ENCODE measurements around the gene LARGE2.

Gene LARGE2

DNA sequence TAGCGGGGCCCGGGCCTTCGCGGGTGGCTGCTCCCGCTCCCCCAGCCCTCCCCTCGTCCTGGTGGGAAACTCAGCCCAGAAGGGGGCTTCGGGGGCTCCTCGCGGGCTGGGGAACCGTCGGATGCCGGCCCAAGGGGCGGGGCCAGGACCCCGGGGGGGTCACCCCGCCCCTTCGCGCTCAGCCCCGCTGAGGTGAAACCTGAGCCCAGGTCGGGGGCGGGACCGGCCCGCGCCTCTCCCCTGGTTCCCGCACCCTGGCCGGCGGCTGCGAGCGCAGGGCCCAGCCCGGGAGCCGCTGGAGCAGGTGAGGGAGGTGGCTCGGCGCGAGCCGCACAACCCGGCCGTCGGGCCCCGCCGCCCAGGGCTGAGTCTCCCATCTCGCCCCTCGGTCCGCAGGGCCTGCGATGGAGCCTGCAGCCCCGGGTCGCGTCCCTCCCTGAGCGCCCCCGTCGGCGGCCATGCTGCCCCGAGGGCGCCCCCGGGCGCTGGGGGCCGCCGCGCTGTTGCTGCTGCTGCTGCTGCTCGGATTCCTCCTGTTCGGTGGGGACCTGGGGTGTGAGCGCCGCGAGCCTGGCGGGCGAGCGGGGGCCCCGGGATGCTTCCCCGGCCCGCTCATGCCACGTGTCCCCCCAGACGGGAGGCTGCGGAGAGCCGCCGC lies at the start of gene LARGE2:
TSS of gene LARGE2 (plus strand) at position 232 of the 658 bp plus-strand sequence. CDS start at position 459, 227 bp downstream.
- Histone ChIP-seq H3K4me3 (ENCODE audit: low read depth in 1 of 2, low read length in 2 of 2) (peak within 1 kb of the TSS; percentile 35 to 45), H3K27ac (ENCODE audit: low read depth, low read length) (peak within 1 kb of the TSS; percentile 22), H3K36me3 (ENCODE audit: control insufficient read depth in 1 of 2, insufficient read depth in 2 of 2, low read length in 2 of 2) (no peaks in the 10 kb centered on the region), H3K4me1 (ENCODE audit: control insufficient read depth in 1 of 2, insufficient read depth in 2 of 2, low read length in 2 of 2) (peaks cover 5 to 10% of the 10 kb centered on the region in 2 donors), H3K9me3 (ENCODE audit: control insufficient read depth in 1 of 2, low read length in 2 of 2) (no peaks in the 10 kb centered on the region), H3K27me3 (ENCODE audit: control insufficient read depth in 1 of 2, insufficient read depth in 2 of 2, low read length in 2 of 2) (peaks cover 7 to 10% of the 10 kb centered on the region in 2 donors), H3K9ac (ENCODE audit: low read depth in 1 of 2, low read length in 2 of 2) (no peak within 1 kb of the TSS)

DNA sequence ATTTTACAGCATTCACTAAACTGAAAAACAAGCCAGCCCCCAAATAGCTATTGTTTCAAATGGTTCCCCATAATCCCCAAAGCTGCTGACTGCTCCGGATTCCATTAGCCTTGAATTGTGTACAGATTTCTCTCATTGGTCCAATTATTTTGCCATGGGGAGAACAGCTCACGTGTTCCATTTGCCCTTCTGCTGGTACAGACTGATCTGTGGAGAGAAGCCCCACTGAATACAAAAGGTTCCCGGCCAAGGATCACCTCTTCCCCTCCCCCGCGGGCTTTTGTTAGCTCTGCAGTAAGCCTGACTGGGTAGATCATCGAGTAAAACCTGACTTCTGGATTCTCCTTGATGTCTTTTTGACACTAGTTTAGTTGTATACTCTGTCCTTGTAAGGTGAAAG lies 46.1 kb upstream of the LARGE2 start:
- no peaks in the 10 kb centered on the region for H3K4me1 ChIP-seq (ENCODE audit: control insufficient read depth in 1 of 2, insufficient read depth in 2 of 2, low read length in 2 of 2)
- H3K9me3 ChIP-seq (ENCODE audit: control insufficient read depth in 1 of 2, low read length in 2 of 2) = no peaks in the 10 kb centered on the region
- no peak overlapping the region for H3K4me3 ChIP-seq (ENCODE audit: low read depth in 1 of 2, low read length in 2 of 2)
- H3K9ac ChIP-seq (ENCODE audit: low read depth in 1 of 2, low read length in 2 of 2) = no peak overlapping the region
- no peaks in the 10 kb centered on the region for H3K27me3 ChIP-seq (ENCODE audit: control insufficient read depth in 1 of 2, insufficient read depth in 2 of 2, low read length in 2 of 2)
- no peak overlapping the region for H3K27ac ChIP-seq (ENCODE audit: low read depth, low read length)
- peaks cover 49 to 74% of the 10 kb centered on the region in 2 donors for H3K36me3 ChIP-seq (ENCODE audit: control insufficient read depth in 1 of 2, insufficient read depth in 2 of 2, low read length in 2 of 2)

DNA sequence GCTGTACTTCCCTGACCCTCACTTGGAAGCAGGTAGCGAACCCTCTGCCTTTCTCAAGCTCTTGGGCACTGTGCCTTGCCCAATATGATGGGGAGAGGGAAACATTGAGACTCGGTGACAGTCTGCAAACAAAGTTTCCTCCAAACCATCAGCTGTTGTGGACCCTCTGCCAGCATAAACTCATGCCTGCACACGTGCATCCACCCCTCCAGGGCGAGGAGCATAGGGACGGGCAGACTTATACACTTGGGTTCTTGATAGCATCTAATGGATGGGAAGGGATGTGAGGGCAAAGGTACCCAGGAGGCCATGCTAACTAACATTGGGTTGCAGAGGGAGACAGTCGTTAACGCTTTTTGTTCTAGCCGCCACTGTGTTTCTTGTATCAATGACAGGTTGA lies 45.2 kb upstream of the LARGE2 start:
- H3K9ac ChIP-seq (ENCODE audit: low read depth in 1 of 2, low read length in 2 of 2) = no peak overlapping the region
- peaks cover 54 to 74% of the 10 kb centered on the region in 2 donors for H3K36me3 ChIP-seq (ENCODE audit: control insufficient read depth in 1 of 2, insufficient read depth in 2 of 2, low read length in 2 of 2)
- H3K4me3 ChIP-seq (ENCODE audit: low read depth in 1 of 2, low read length in 2 of 2) = no peak overlapping the region
- H3K9me3 ChIP-seq (ENCODE audit: control insufficient read depth in 1 of 2, low read length in 2 of 2) = no peaks in the 10 kb centered on the region
- no peaks in the 10 kb centered on the region for H3K4me1 ChIP-seq (ENCODE audit: control insufficient read depth in 1 of 2, insufficient read depth in 2 of 2, low read length in 2 of 2)
- no peaks in the 10 kb centered on the region for H3K27me3 ChIP-seq (ENCODE audit: control insufficient read depth in 1 of 2, insufficient read depth in 2 of 2, low read length in 2 of 2)
- no peak overlapping the region for H3K27ac ChIP-seq (ENCODE audit: low read depth, low read length)

DNA sequence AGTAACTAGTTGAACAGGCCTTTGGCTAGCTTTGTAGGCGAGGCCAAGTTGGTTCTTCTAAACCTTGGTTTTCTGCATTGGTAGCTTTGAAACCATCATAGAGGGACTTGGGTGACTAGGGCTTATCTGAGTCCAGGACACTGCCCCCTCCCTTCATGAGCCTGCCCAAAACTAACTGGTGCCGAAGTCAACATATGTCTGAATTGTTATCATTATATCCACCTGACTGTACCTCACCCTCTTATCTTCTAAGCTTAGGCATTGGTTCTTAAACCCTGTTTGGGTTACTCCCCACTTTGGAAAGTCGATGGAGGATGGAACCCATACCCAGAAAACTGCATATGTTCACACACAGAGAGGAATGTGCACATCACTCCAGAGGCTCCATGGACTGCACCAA lies 44.6 kb upstream of the LARGE2 start:
- Histone ChIP-seq H3K9ac (ENCODE audit: low read depth in 1 of 2, low read length in 2 of 2) (no peak overlapping the region), H3K4me3 (ENCODE audit: low read depth in 1 of 2, low read length in 2 of 2) (no peak overlapping the region), H3K27ac (ENCODE audit: low read depth, low read length) (no peak overlapping the region), H3K27me3 (ENCODE audit: control insufficient read depth in 1 of 2, insufficient read depth in 2 of 2, low read length in 2 of 2) (no peaks in the 10 kb centered on the region), H3K4me1 (ENCODE audit: control insufficient read depth in 1 of 2, insufficient read depth in 2 of 2, low read length in 2 of 2) (no peaks in the 10 kb centered on the region), H3K9me3 (ENCODE audit: control insufficient read depth in 1 of 2, low read length in 2 of 2) (no peaks in the 10 kb centered on the region), H3K36me3 (ENCODE audit: control insufficient read depth in 1 of 2, insufficient read depth in 2 of 2, low read length in 2 of 2) (peaks cover 54 to 75% of the 10 kb centered on the region in 2 donors)

DNA sequence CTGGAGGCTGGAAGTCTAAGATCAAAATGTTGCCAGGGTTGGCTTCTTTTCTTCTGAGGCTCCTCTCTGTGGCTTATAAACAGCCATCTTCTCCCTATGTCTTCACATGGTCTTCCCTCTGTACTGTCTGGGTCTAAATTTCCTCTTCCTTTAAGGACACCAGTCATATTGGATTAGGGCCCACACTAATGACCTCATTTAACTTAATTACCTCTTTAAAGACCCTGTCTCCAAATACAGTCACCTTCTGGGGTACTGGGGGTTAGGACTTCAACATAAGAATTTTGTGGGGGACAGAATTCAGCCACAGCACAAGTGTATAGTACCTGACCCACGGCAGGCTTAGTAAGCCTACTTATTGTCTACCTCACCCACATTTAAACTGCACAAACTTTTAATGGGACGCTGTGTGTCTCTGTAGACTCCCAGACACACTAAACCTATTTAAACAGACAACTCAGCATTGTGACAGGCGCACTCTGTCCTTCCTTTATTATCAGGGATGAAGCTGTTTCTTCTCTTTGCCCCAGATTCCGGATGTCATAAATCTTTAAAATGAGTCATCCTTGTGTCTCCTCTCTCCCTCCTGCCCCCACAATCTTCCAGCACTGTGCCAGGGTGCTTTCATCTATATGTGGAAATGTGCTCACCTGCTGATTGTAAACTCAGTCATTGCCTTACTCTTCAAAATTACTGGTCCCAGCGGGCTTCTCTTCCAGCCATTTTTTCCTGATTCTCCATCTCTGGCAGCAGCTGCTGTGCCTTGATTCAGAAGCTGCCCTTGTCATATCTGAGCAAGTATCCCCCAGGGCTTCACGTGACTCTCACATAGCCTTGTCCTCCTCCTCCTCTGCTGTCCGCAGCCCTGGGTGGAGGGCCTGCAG lies 42.4 kb upstream of the LARGE2 start:
- H3K27ac ChIP-seq (ENCODE audit: low read depth, low read length) = no peak overlapping the region
- no peak overlapping the region for H3K9ac ChIP-seq (ENCODE audit: low read depth in 1 of 2, low read length in 2 of 2)

DNA sequence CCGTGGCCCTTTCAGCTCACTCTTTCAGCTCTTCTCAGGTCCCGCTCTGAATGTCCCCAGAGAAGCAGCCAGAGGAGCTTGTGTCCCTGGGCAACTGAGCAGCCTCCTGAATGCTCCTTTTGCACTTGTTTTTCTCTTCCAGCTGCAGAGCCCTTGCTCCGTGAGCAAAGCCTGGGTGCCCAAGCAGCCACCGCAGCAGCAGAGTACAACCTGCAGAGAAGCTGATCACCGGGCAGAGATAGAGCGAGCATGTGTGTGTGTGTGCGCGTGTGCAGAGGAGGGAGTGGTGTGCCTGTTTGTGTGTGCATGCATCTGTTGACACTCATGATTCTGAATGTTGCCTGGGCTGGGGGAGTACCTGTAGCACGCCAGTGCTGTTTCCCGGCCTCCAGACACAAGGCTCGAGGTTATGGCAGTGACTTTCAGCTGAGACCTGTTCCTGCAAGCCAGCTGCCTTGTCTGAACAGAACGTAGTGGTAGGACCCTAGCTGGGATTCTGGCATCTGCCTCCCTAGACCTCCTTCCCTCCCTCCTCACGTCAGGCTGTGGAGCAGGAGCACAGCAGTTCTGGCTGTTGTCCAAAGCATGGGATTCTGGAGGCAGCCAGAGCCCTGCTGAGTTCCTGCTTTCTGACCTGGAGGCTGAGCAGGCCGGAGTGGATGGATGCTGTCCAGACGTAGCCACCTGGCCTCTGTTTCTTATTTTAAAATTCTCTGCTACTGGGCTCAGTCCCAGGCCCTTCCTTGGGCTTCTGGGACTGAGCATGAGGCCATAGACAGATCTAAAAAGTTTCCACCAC lies 41.5 kb upstream of the LARGE2 start:
- Histone ChIP-seq H3K27ac (ENCODE audit: low read depth, low read length) (no peak overlapping the region), H3K9ac (ENCODE audit: low read depth in 1 of 2, low read length in 2 of 2) (no peak overlapping the region), H3K4me1 (ENCODE audit: control insufficient read depth in 1 of 2, insufficient read depth in 2 of 2, low read length in 2 of 2) (peaks cover 0 to under 1% of the 10 kb centered on the region in 2 donors), H3K4me3 (ENCODE audit: low read depth in 1 of 2, low read length in 2 of 2) (no peak overlapping the region), H3K9me3 (ENCODE audit: control insufficient read depth in 1 of 2, low read length in 2 of 2) (no peaks in the 10 kb centered on the region), H3K36me3 (ENCODE audit: control insufficient read depth in 1 of 2, insufficient read depth in 2 of 2, low read length in 2 of 2) (peaks cover 41 to 54% of the 10 kb centered on the region in 2 donors), H3K27me3 (ENCODE audit: control insufficient read depth in 1 of 2, insufficient read depth in 2 of 2, low read length in 2 of 2) (no peaks in the 10 kb centered on the region)

More for the DNA sequence above, 42.4 kb upstream of the LARGE2 start:
- H3K9me3 ChIP-seq (ENCODE audit: control insufficient read depth in 1 of 2, low read length in 2 of 2) = no peaks in the 10 kb centered on the region
- H3K36me3 ChIP-seq (ENCODE audit: control insufficient read depth in 1 of 2, insufficient read depth in 2 of 2, low read length in 2 of 2) = peaks cover 45 to 62% of the 10 kb centered on the region in 2 donors
- no peak overlapping the region for H3K4me3 ChIP-seq (ENCODE audit: low read depth in 1 of 2, low read length in 2 of 2)
- H3K27me3 ChIP-seq (ENCODE audit: control insufficient read depth in 1 of 2, insufficient read depth in 2 of 2, low read length in 2 of 2) = no peaks in the 10 kb centered on the region
- no peaks in the 10 kb centered on the region for H3K4me1 ChIP-seq (ENCODE audit: control insufficient read depth in 1 of 2, insufficient read depth in 2 of 2, low read length in 2 of 2)

DNA sequence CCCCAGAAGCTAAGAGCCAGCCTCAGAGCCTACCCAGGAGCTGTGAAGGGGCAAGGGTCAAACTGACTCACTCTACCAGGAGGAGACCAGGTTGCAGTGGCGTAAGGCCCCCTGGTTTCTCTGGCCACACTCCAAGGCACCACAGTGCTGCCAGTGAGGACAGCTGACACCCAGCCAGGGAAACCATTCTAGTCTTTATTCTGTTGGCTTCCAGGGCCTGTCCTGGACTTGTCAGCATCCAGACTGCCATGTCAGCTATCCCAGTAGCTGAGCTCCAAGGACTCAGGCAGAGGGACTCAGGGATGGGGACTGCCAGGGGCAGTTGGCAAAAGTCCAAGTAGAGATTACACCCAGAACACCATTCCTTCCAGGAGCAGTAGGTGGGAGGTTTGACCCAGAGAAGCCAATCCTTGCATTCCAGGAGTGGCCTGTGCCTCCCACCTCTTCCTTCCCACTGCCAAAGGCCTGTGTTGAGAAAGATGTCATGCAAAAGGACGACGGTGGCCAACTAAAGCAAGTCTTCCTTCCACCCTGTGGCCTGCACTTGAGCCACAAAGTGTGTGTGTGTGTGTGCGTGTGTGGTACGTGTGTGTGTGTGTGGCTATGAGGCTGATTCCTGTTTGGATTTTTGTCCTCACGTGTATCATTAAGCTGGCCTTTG lies 40.6 kb upstream of the LARGE2 start:
- H3K4me3 ChIP-seq (ENCODE audit: low read depth in 1 of 2, low read length in 2 of 2) = no peak overlapping the region
- H3K4me1 ChIP-seq (ENCODE audit: control insufficient read depth in 1 of 2, insufficient read depth in 2 of 2, low read length in 2 of 2) = peaks cover 0 to 3% of the 10 kb centered on the region in 2 donors
- H3K27ac ChIP-seq (ENCODE audit: low read depth, low read length) = no peak overlapping the region
- peaks cover 35 to 49% of the 10 kb centered on the region in 2 donors for H3K36me3 ChIP-seq (ENCODE audit: control insufficient read depth in 1 of 2, insufficient read depth in 2 of 2, low read length in 2 of 2)
- H3K9ac ChIP-seq (ENCODE audit: low read depth in 1 of 2, low read length in 2 of 2) = no peak overlapping the region
- H3K9me3 ChIP-seq (ENCODE audit: control insufficient read depth in 1 of 2, low read length in 2 of 2) = no peaks in the 10 kb centered on the region
- H3K27me3 ChIP-seq (ENCODE audit: control insufficient read depth in 1 of 2, insufficient read depth in 2 of 2, low read length in 2 of 2) = no peaks in the 10 kb centered on the region

DNA sequence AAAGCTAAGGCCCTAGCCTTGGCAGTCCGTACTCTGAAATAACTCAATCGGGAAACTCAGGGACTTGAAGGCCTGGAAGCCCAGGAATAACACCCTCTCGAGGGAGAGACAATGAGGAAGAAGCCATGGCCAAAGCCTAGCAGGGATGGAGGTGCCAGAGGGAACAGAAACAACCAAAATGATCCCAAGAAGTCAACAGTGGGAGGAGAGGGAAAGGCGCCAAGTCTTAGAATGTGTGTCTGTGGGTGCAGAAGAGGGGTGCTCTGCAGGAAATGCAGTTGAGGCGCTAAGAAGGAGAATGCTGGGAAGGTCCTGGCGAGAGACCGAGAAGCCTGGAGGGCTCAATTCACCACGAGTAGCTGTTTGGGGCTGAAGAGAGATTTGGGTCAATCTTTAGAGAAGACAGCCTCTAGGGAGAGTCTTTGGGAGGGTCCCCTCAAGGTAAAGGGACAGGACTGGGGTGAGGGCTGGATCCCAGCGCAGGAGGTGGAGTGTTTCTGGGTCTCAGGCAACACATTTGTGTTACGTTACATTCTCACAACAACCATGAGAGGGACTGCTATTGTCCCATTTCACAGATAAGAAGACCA lies 37.8 kb upstream of the LARGE2 start:
- H3K27ac ChIP-seq (ENCODE audit: low read depth, low read length) = no peak overlapping the region
- no peaks in the 10 kb centered on the region for H3K9me3 ChIP-seq (ENCODE audit: control insufficient read depth in 1 of 2, low read length in 2 of 2)
- no peaks in the 10 kb centered on the region for H3K27me3 ChIP-seq (ENCODE audit: control insufficient read depth in 1 of 2, insufficient read depth in 2 of 2, low read length in 2 of 2)
- peaks cover 19 to 33% of the 10 kb centered on the region in 2 donors for H3K36me3 ChIP-seq (ENCODE audit: control insufficient read depth in 1 of 2, insufficient read depth in 2 of 2, low read length in 2 of 2)
- peaks cover 0 to 3% of the 10 kb centered on the region in 2 donors for H3K4me1 ChIP-seq (ENCODE audit: control insufficient read depth in 1 of 2, insufficient read depth in 2 of 2, low read length in 2 of 2)
- H3K4me3 ChIP-seq (ENCODE audit: low read depth in 1 of 2, low read length in 2 of 2) = peak overlapping the region in 1 of 2 donors; percentile 45
- no peak overlapping the region for H3K9ac ChIP-seq (ENCODE audit: low read depth in 1 of 2, low read length in 2 of 2)

DNA sequence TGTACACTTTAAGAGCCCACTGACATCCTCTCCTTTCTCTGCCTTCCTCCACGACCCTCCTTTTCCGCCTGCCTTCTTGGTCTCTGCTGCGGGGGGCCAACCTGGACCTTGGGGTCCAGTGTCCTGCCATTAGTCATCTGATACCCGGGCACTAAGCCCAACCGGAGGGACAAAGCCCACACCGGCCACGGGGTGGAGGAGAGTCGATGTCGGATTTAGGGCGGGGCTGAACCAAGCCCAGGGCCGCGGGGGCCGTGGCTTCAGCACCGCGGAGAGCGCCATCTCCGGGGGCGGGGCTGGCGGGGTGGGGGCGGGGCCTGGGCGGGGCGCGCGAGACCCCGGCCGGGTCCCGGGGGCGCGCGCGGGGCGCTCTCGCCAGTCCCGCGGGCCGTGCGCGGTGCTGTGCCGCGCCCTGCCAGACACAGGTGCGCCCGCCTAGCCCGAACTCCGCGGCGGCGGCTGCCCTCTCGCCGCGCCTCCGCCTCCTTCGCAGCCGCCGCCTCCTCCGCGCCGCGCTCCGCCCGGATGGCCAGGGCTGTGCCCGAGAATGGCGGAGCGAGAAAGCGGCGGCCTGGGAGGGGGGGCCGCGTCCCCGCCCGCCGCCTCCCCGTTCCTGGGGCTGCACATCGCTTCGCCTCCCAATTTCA lies 37.1 kb upstream of the LARGE2 start, which contains the start of gene MAPK8IP1:
TSS of gene MAPK8IP1 (plus strand) at position 378 of the 647 bp plus-strand sequence. CDS start at position 548, 170 bp downstream.
- Histone ChIP-seq H3K9me3 (ENCODE audit: control insufficient read depth in 1 of 2, low read length in 2 of 2) (no peaks in the 10 kb centered on the region), H3K27me3 (ENCODE audit: control insufficient read depth in 1 of 2, insufficient read depth in 2 of 2, low read length in 2 of 2) (no peaks in the 10 kb centered on the region), H3K36me3 (ENCODE audit: control insufficient read depth in 1 of 2, insufficient read depth in 2 of 2, low read length in 2 of 2) (peaks cover 17 to 26% of the 10 kb centered on the region in 2 donors), H3K4me3 (ENCODE audit: low read depth in 1 of 2, low read length in 2 of 2) (peak within 1 kb of the TSS; percentile 45 to 51), H3K27ac (ENCODE audit: low read depth, low read length) (no peak within 1 kb of the TSS), H3K9ac (ENCODE audit: low read depth in 1 of 2, low read length in 2 of 2) (no peak within 1 kb of the TSS), H3K4me1 (ENCODE audit: control insufficient read depth in 1 of 2, insufficient read depth in 2 of 2, low read length in 2 of 2) (peaks cover 0 to 3% of the 10 kb centered on the region in 2 donors)
